HCT116 (cell line): ENCODE data around the gene ELFN2. TPM values are rescaled to one million over a fixed set of nuclear protein-coding genes. Genes with fewer than 3 reads are reported as not detected.

Experiments
- ATAC-seq: fragments of 200-7000 bp; cut with Tn5 transposase; 2 replicates; pipeline ENCODE4 v1.9.1; 2020; ENCODE audit warnings: mild to moderate bottlenecking, moderate library complexity
- BruUV-seq: library from RNA; stranded (reverse); fragments of 400-500 nt; replicated peaks from 2 replicates; lab custom pipeline; 2021; lab: Mats Ljungman, UMichigan
- CTCF ChIA-PET: fragments of 300-600 bp; sonication (Branson Sonifier 250); formaldehyde crosslinking; loops from one replicate; lab custom pipeline; 2021; ENCODE audit warnings: antibody characterized with exemption; lab: Charles Lee
- POLR2A ChIA-PET: fragments of 300-600, 350-600 bp; sonication (Branson Sonifier 250); formaldehyde crosslinking; loops from one replicate; lab custom pipeline; 2021; ENCODE audit warnings: antibody characterized with exemption; lab: Charles Lee
- RAD21 ChIA-PET, 2 experiments: fragments of 300-600 bp; sonication (Branson Sonifier 250); formaldehyde crosslinking; loops; one replicate each; lab custom pipeline; 2023; ENCODE audit warnings: low total read pairs in 2 of 2; ENCODE audit not compliant: uncharacterized antibody in 2 of 2, unreplicated experiment in 2 of 2, low non-redundant PET in 1 of 2; lab: Charles Lee
- DNase-seq: peaks from one replicate; pipeline ENCODE4 v3.0.0-alpha.2; 2010; ENCODE audit warnings: low read depth, low spot score
- H2AFZ ChIP-seq: fragments of 200-600 bp; shearing (Covaris generic), sonication (generic); 2 replicates; pipeline ENCODE4 v1.6.1; 2017; ENCODE audit warnings: low read depth, mixed run types, mixed read lengths, antibody characterized with exemption, low read length; ENCODE audit not compliant: poor library complexity, severe bottlenecking
- H3K27ac ChIP-seq: 2 replicates; pipeline ENCODE4 v1.5.1; 2012; ENCODE audit warnings: low read depth, low read length
- H3K27me3 ChIP-seq: fragments of 200-600 bp; sonication (generic); 2 replicates; pipeline ENCODE4 v1.6.1; 2016; ENCODE audit warnings: mixed run types, low read length, mixed read lengths; ENCODE audit not compliant: insufficient read depth
- H3K36me3 ChIP-seq, 2 experiments: fragments of 200-500 bp in 1 of 2; fragments of 200-600 bp in 1 of 2; sonication (Bioruptor generic) in 1 of 2; sonication (generic) in 1 of 2; 2 replicates each; pipeline versions ENCODE4 v1.5.1 to v1.6.1; 2014 to 2016; ENCODE audit warnings: low read length in 2 of 2, inconsistent platforms in 1 of 2, mixed read lengths in 1 of 2, mixed run types in 1 of 2; ENCODE audit not compliant: insufficient read depth in 2 of 2, control insufficient read depth in 1 of 2
- H3K4me1 ChIP-seq, 2 experiments: fragments of 200-600 bp in 1 of 2; sonication (generic) in 1 of 2; 2 replicates each; pipeline versions ENCODE4 v1.5.1 to v1.6.1; 2012 to 2017; ENCODE audit warnings: low read length in 2 of 2, inconsistent platforms in 1 of 2, mild to moderate bottlenecking in 1 of 2, mixed read lengths in 1 of 2, mixed run types in 1 of 2, moderate library complexity in 1 of 2; ENCODE audit not compliant: insufficient read depth in 2 of 2, control insufficient read depth in 1 of 2
- H3K4me2 ChIP-seq: fragments of 200-600 bp; sonication (generic); 2 replicates; pipeline ENCODE4 v1.6.1; 2017; ENCODE audit warnings: mixed run types, low read length, mixed read lengths
- H3K4me3 ChIP-seq, 2 experiments: fragments of 200-600 bp in 1 of 2; sonication (generic) in 1 of 2; replicated peaks in 1 of 2; 2 replicates each; pipeline ENCODE4 v1.5.1; 2011 to 2016; ENCODE audit warnings: low read length in 2 of 2, control low read depth in 1 of 2, low read depth in 1 of 2, mild to moderate bottlenecking in 1 of 2, mixed read lengths in 1 of 2, mixed run types in 1 of 2
- H3K79me2 ChIP-seq: fragments of 200-600 bp; sonication (generic); 2 replicates; pipeline ENCODE4 v1.6.1; 2017; ENCODE audit warnings: mild to moderate bottlenecking, mixed run types, low read length, moderate library complexity, mixed read lengths; ENCODE audit not compliant: insufficient read depth
- H3K9ac ChIP-seq: fragments of 200-600 bp; sonication (generic); 2 replicates; pipeline ENCODE4 v1.6.1; 2016; ENCODE audit warnings: low read length, mixed read lengths
- H3K9me2 ChIP-seq: fragments of 200-600 bp; sonication (generic), shearing (Covaris generic); 2 replicates; pipeline ENCODE4 v1.6.1; 2017; ENCODE audit warnings: mixed run types, mild to moderate bottlenecking, moderate library complexity; ENCODE audit not compliant: insufficient read depth
- H3K9me3 ChIP-seq, 2 experiments: fragments of 200-500 bp in 1 of 2; fragments of 200-600 bp in 1 of 2; sonication (Bioruptor generic) in 1 of 2; sonication (generic) in 1 of 2; 2 replicates each; pipeline ENCODE4 v1.6.1; 2014 to 2017; ENCODE audit warnings: low read length in 2 of 2, mixed read lengths in 2 of 2, inconsistent platforms in 1 of 2, low read depth in 1 of 2, mild to moderate bottlenecking in 1 of 2, mixed run types in 1 of 2, moderate library complexity in 1 of 2; ENCODE audit not compliant: control insufficient read depth in 1 of 2, insufficient read depth in 1 of 2
- H4K20me1 ChIP-seq: fragments of 200-600 bp; sonication (generic), shearing (Covaris generic); 2 replicates; pipeline ENCODE4 v1.6.1; 2017; ENCODE audit warnings: mixed run types, mild to moderate bottlenecking, moderate library complexity; ENCODE audit not compliant: insufficient read depth
- CTCF ChIP-seq, 3 experiments: fragments of 200-600 bp in 1 of 3; sonication (generic) in 1 of 3; IDR thresholded peaks in 2 of 3; conservative IDR thresholded peaks in 1 of 3; 2 replicates each; pipeline ENCODE4 v1.5.1; 2012 to 2017; ENCODE audit warnings: low read depth in 2 of 3, low read length in 2 of 3, antibody characterized with exemption in 1 of 3, borderline replicate concordance in 1 of 3, control low read depth in 1 of 3, mild to moderate bottlenecking in 1 of 3, mixed read lengths in 1 of 3, mixed run types in 1 of 3, moderate library complexity in 1 of 3; ENCODE audit not compliant: insufficient read depth in 1 of 3
- MAX ChIP-seq: IDR thresholded peaks from 2 replicates; pipeline ENCODE4 v1.6.1; 2012
- POLR2A ChIP-seq: IDR thresholded peaks from 2 replicates; pipeline ENCODE4 v1.7.0; 2011; ENCODE audit warnings: borderline replicate concordance; ENCODE audit not compliant: insufficient read depth, insufficient read length; ENCODE audit errors: extremely low read depth
- POLR2AphosphoS5 ChIP-seq: IDR thresholded peaks from 2 replicates; pipeline ENCODE4 v1.6.1; 2011; ENCODE audit warnings: mild to moderate bottlenecking, low read depth, low read length, moderate library complexity
- TCF7L2 ChIP-seq: IDR thresholded peaks from 2 replicates; pipeline ENCODE4 v1.7.0; 2011; ENCODE audit warnings: borderline replicate concordance, inconsistent platforms; ENCODE audit not compliant: insufficient read depth, insufficient read length; ENCODE audit errors: extremely low read depth
- intact Hi-C: fragments of 100-400 bp; cut with micrococcal nuclease; formaldehyde crosslinking; loops from 2 replicates; pipeline ENCODE4 v1.10.0; 2022
- total RNA-seq: library from RNA; stranded (reverse); gene quantifications from one replicate; pipeline ENCODE4 v1.2.1, GENCODE V29; 2021; ENCODE audit not compliant: unreplicated experiment

ELFN2 gene
- total RNA-seq, 1 experiment from 2014 or later: 45.4 TPM

- Histone ChIP-seq H4K20me1 (no peaks in the 10 kb centered on the region), H3K9ac (peak overlapping the region; percentile 81), H3K4me3 (0 out of 4 replicates have a peak overlapping the region, but pooled peaks of 1 of the 2 experiments have one; percentile 29), H3K4me1 (peaks cover 81 to 96% of the 10 kb centered on the region in 2 experiments), H3K27ac (peak overlapping the region; percentile 100), H3K9me3 (no peaks in the 10 kb centered on the region), H3K79me2 (no peaks in the 10 kb centered on the region), H3K9me2 (no peaks in the 10 kb centered on the region), H3K4me2 (peak overlapping the region; percentile 83), H3K27me3 (no peaks in the 10 kb centered on the region), H2AFZ (no peak overlapping the region), H3K36me3 (no peaks in the 10 kb centered on the region)
- BruUV-seq: no TSS peak
- ChIA-PET CTCF (interaction anchor here (1.0 to 5.7 kb wide), 8 partner anchors 8 to 140 kb away, joined by 3 to 101 read pairs (median 14); no protein-coding TSS in a partner anchor), POLR2A (interaction anchor here (0.6 to 6.8 kb wide), 7 partner anchors 8 to 850 kb away, joined by 3 to 152 read pairs (median 9); partner anchors contain the start of gene TXN2), RAD21 (interaction anchor here (2.2 to 3.7 kb wide), 2 partner anchors 15 kb away, joined by 13 to 24 read pairs; no protein-coding TSS in a partner anchor)
- intact Hi-C loops: no loop called here
- TF ChIP-seq POLR2AphosphoS5 (no peak), CTCF (IDR thresholded peaks at IDR 0.05 in 2 of 3, conservative IDR thresholded peaks at IDR 0.05 in 1 of 3; ENCODE audit: borderline replicate concordance in 1 of 3, insufficient read depth in 1 of 3, low read depth in 2 of 3, low read length in 2 of 3) (peak in 2 of 3 experiments; percentile 43 to 50; a peak in 4 of 6 replicates), TCF7L2 (peak; percentile 56), POLR2A (peak; percentile 27), MAX (no peak)
- ATAC-seq (no peak), DNase-seq (no peak)
Observed at GRCh38 chr22:37331856-37332536, 95.3 kb downstream of the ELFN2 start.
